IPS DF 19.7 (cell line): ENCODE measurements around the gene C11orf86.
"Not testable (repeated sequence)": the region's sequence is repeated elsewhere in the genome, so short reads cannot be mapped to it uniquely, and the experiment has no call there.

ENCODE experiments used
- DNase-seq: peaks from one replicate; pipeline ENCODE4 v3.0.0-alpha.2; 2013; ENCODE audit warnings: low read depth, low spot score

The C11orf86 gene, protein sequence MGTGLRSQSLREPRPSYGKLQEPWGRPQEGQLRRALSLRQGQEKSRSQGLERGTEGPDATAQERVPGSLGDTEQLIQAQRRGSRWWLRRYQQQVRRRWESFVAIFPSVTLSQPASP

DNA sequence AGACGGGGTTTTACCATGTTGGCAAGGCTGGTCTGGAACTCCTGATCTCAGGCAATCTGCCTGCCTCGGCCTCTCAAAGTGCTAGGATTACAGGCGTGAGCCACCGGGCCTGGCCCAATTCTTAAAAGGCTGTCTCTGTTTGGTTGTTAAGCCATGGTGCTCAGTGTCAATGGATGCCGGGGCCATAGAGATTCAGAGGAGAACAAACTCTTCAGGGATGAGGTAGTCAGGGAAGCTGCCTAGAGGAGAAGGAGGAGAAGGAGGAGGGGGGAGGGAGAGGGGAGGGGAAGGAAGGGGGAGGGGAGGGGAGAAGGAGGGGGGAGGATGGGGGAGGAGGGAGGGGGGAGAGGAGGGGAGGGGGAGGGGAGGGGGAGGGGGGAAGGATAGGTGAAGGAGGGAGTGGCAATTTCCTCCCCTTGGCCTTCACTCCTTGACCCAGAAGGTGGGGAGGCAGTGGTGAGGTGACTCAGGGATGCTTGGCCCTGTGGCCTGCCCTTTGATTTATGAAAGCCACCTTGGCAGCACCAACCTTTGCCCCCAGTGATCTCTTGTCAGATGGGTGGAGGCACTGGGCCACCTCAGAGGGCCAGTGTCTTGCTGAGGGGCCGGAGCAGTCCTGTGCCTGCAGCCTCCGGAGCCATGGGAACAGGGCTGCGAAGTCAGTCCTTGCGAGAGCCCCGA is at the start of gene C11orf86:
Gene C11orf86, plus strand, starts transcription at position 581 of the 681 bp plus-strand sequence. Its CDS starts 59 bp downstream, at position 640.
- DNase-seq, result no peak

DNA sequence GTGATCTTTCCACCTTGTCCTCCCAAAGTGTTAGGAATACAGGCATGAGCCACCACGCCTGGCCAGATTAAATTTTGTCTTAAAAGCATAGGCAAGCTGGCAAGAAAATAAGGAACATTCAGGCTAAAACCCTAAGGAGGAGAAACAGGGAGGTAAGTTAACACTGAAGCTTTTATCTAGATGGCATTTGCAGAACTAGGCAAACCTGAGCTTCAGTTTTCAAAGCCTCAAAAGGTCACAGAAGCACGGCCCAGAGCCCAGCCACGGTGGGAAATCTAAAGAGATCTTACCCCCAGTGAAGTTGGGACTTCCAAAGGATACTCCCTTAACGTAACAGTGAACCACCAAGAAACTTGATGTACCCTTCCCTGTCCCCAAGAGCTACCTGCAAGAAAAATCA is 45.4 kb upstream of the C11orf86 start:
- DNase-seq, result no peak

DNA sequence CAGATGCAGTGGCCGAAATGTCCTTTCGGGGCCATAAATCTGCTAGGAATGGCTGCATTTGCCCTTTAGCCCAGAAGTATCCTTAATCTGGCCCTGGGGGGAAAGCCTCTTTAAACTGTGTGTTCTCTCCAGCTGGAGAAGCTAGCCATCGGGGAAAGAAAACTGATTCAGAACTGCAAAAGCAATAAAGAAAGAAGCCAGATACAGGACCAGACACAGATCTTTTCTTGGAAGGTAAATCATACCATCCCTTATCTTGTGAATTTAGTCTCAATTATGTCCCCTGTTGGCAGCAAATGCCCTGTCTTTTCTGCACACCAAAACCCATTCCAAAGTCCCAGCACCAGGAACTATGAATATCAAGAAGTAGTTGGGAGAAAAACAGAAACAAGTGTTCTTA is 42.6 kb upstream of the C11orf86 start:
- DNase-seq, result no peak

DNA sequence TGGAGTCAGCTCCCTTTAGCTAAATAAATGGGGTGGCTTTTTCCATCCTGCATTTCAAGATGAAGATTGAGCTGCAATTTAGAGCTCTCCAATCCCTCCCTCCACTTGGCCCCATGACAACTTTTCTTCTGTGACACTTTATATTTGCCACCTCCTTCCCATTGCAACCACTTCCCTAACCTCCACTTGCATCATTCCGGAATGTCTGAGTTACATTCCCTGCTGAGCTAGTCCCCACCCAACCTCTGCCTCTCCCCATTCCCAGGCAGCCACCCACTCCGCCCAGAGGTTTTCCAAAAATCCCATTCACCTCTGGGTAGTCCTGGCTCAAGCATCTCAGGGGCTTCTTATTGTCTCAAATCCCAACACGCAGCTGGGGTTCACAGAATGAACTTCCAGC is 41.6 kb upstream of the C11orf86 start:
- DNase-seq, result no peak

DNA sequence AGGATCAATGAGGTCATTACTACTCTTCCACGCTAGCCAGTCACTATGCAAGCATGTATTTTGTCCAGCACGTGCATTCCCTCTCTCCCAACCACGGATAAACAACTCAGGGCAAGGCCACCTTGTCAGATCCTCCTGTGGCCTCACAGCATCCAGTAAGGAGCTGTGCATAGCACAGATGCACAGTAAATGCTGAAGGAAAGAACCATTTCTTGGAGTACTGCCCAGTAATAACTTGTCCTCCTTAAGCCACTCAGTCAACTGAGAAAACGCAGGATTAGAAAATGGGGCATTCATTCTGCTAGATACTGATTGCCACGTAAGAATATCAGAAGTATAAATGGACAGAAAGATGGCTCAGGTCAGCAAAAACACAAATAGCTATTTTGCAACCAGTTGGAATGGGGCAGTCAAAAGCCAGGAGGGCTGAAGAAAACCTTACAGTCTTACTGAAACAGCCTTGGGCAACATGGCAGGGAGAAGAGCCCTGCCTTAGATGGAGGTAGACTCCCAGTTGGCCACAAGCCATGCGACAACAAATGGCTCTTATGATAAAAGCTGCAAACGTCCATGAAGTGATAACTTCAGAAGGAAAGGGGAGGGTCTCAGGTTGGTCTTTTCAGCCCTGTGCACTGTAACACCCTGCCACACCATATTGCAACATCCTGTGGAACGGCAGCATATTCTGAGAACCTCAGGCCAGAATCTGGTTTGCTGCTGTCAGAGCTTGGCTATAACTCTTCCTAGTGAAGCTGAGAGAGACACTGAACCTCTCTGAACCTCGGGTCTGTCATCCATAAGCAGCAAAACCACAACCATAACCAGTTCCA is 39.9 kb upstream of the C11orf86 start:
- DNase-seq, result no peak

DNA sequence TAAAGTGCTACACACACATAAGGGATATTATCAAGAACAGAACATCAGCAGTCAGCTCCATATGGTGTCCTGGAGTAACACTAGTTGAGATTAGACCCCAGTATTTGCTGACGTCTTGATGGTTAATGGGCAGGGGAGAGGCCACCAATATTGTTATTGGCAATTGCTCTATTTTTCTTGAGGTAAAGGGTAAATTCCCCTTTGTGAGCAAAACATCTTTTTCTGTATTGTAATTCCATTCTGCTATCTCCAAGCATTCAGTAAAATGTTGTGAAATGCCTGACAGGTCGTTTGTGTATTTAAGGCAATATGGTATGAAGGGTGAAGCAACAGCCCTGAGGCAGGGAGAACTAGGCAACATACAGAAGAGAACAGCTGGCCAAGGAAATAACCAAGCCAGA is 38.8 kb upstream of the C11orf86 start:
- no peak for DNase-seq

DNA sequence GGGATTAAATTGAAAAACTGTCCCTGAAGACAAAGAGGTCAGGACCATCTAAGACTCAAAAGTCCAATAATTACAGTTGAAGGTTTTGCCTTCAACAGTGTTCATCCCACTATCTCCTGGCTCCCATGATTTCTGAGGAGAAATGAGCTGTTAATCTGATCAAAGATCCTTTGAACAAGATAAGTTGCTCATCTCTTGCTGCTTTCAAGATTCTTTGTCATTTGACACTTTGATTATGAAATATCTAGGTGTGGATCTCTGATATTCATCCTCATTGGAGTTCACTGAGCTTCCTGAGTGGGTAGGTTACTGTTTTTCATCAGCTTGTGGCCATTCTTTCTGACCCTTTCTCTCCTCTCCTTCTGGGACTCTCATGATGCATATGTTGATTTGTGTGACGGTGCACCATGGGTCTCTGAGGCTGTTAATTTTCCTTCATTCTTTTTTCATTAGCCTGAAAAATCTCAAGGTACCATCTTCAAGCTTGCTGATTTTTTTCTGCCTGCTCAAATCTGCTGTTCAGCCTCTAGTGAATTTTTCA is 37.8 kb upstream of the C11orf86 start:
- DNase-seq, result no peak

DNA sequence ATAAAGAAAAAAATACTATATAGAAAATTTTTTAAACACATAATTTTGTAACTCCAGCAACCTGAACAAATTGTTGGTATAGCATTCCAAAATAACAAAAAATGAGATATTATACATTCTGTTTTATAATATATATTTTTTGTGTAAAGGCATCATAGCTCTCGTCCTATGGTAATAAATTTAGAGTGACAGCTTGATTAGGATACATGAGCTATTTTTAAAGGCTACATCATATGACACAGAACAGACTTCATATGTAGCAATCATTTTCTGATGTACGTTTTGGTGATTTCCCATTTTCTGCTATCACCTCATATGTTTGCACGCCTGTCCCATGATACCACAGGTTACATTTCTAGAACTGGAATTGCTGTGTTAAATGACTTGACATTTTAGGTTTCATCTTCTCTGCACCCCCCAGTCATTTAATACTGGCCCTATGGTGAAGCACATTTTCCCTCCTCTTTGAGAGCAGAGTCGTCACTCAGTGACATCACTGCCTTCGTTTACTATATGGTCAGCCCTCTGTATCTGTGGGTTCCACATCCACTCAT is 36.4 kb upstream of the C11orf86 start:
- DNase-seq, result no peak

DNA sequence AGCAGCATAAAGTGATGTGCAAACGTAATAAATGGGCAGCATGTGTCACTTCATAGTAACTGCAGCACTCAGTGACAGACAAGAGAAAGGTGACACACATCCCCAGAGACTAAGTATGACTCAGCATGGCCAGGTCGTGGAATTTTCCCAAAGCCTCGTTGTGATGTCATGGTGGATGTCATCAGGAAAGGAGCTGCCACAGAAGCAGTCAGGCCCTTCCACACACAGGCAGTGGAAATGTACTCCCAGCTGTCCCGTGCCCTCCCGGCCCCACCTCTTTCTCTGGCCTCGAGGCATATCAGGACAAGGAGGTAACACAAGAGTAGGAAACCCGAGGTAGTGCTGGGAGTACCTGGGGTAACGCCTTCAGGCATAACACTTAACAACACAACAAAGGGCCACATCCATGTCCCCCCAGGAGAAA is 25.0 kb upstream of the C11orf86 start:
- no peak for DNase-seq

DNA sequence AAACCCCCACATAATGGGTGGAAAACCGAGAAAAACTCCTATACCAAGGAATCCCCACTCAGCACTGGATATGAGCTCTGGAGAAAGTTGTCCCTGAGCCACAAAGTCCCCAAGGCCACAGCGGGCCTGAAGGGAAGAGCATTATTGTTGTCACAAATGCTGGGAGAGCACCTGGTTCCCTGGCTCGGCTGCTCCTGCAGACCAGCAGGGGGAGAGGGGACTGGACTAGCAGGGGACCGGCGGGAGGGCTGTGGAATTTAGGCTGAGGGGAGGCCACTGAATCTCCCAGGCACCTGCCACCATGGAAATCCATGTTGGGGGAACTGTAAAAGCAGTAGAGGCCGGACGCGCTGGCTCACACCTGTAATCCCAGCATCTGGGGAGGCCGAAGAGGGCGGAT is 24.0 kb upstream of the C11orf86 start:
- no peak for DNase-seq

DNA sequence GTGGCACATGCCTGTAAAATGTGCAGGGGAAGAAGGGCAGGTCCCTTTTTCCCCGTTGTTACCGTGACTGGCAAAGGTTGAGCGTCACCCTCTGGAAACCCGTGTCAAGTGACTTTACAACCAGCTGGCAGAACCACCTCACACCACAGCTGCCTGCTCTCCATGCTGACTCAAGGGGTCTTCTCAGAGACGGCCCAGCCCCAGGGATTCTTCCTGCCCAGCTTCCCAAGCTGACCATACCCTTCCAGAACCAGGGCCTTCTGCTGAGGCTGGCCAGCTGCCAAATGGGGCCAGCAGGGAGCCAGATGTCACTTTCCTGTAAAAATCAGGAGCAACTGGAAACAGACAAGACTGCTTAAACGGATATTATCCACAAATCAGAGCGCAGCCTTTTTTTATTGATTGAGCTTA is 23.2 kb upstream of the C11orf86 start:
- no peak for DNase-seq

DNA sequence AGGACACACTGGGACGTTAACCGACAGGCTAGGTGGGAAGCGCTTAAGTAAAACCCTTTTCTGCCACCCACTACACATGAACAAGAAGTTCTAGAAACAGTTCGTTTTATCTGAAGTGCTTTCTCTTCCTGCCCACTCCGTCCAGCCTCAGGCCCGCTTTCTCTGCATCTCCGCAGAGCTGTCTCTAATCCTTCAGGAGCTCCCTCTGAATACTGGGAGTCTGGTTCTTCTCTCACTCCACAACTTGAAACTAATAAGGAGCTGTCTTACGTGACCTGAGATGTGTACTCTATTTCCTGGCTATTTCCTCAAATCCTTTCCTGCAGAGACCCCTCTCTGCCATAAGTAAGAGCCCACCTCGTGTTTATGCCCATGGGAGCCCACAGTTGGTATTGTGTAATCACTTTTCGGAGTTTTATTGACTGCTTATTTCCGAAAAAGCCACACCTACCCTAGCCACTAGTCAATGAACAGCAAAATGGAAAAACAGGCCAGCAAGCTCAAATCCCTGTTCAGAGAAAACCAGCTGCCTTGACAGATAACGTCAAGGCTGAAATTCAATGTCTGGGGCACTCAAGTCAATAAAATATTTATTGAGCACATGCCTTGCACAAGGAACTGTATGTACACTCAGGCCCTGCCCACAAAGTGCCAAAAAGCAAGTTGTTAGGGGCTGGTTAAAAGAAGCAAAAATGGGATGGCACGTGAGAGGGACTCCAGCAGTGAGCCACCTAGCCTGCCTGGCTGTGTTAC is 21.8 kb upstream of the C11orf86 start:
- DNase-seq, result no peak

DNA sequence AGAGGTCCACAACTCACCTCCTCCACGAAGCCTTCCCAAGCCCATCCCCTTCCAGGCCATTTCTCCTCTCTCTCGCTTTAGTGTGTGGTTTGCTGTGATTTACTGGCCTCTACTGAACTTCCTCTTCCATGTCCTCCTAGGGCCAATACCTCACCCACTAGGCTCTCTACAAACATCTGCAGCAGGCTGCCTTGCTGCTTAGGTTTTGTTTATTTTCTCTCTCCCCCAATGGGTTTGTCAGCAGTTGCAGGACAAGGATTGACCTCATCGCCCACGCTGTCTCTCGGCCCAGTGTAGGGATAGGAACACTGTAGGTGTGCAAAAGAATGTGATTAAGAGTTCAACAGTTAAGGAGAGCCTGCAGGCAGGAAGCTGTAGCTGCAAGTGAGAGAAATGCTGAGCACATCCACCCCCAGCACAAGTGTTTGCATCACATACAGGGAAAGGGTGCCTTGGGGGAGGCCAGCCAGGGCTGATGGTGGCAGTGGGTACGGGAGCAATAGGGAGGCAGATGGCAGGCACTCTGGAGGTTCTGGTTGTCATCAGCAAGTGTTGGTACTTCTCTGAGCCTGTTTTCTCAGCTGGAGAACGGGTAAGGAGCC is 18.3 kb upstream of the C11orf86 start:
- no peak for DNase-seq

DNA sequence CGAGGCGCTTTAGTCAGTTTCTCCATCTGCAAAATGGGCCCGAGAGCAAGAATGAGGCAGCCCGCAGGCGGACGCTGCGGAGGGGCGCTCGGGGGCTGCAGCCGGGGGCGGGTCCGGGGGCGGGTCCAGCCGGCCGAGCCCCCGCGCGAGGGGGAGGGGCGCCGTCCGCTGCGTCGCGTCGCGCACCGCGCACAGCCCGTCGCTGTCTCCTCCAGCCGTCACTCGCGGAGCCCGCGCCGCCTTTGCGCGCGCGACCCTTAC is 17.2 kb upstream of the C11orf86 start:
- no peak for DNase-seq

DNA sequence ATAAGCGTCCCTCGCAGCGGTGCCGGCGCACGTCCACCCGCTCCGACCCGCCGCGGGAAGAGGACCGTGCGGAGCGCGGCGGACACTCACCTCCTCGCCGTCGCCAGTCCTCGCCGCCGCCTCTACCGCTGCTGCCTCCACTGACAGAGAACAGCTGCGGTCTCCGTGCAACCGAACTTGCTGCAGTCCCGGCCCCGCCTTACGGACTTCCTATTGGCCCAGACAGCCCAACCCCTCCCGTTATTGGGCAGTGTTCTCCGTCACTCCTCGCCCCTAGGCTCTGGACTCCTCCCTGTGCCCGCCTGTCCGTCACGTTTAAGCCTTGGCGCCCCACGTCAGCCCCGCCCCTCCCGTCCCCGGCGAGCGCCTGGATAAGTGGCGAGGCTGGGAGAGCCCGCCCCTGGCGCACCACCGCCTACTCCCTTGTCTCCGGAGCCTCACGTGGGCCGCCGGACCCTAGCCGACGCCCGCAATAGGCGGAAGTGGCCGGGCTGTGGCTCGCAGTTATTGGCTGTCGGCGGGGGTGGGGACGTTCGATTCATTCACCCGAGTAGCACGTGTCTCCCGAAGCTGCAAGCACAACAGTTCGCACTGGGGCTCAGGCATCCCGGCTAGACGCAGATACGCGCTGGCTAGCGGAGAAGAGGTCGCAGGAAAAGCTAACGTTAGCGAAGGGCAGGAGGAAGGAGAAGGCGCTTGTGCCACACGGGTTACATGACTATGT is 16.7 kb upstream of the C11orf86 start, which contains the start of gene PC:
Gene PC, minus strand, starts transcription at position 152 of the 724 bp plus-strand sequence. CDS start 86,224 bp downstream, outside the sequence.
- DNase-seq, result peak; percentile 98

DNA sequence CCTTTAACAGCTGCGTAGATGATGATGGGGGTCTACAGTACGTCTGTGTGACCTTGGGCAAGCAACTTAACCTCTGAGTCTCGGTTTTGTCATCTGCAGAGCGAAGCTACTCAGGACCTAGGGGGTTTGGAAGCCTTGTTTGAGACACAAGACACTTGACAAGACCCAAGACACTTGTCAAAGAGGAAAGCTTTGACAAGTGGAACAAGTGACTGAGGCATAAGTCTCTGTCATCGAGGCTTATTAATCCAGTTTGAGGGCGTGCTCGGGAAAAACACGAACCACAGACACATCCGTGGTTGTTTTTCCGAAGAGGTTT is 16.2 kb upstream of the C11orf86 start:
- no peak for DNase-seq

DNA sequence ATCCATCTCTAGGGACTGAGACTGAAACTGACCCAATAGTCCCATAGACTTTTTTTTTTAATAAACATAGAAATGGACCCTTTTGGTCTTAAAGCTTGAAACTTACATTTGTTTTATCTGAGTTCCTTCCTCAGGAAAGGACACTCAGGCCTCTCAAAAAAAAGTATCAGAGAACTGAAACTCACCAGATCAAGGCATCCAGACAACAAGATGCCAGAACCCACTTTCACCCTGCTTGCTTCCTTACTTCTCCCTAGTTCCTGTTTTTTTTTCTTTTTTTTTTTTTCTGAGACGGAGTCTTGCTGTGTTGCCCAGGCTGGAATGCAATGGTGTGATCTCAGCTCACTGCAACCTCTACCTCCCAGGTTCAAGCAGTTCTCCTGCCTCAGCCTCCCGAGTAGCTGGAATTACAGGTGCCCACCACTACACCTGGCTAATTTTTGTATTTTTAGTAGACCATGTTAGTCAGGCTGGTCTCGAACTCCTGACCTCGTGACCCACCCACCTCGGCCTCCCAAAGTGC is 13.4 kb upstream of the C11orf86 start:
- not testable (repeated sequence) for DNase-seq

DNA sequence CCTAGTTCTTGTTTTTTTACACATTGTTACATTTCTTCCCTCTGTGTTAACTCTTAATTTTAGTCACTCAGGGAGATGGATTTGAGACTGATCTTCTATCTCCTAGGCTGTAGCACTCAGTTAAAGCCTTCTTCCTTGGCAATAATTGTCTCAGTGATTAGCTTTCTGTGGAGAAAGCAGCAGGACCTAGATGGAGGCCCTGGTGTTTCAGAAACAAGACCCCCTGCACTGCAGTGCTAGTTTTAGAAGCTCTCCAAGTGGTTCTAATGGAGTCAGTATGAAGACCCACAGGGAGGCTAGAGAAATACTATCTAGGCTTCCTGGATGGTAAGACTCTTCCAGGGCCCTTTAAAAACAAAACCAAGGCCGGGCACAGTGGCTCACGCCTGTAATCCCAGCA is 12.9 kb upstream of the C11orf86 start:
- DNase-seq, result no peak

DNA sequence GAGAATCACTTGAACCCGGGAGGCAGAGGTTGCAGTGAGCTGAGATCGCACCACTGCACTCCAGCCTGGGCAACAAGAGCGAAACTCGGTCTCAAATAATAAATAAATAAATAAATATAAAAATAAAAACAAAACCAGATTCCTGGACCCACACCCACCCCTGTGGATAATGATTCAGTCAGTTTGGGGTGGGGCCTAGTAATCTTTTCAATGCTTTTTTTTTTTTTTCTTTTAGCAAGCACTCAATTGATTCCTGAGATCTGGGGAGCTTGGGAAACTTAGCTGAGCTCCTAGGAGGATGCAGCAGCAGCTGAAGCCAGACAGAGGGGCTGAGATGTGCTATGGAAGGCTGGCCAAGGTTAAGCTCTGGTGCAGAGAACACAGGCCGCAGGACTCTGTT is 12.3 kb upstream of the C11orf86 start:
- DNase-seq, result no peak

DNA sequence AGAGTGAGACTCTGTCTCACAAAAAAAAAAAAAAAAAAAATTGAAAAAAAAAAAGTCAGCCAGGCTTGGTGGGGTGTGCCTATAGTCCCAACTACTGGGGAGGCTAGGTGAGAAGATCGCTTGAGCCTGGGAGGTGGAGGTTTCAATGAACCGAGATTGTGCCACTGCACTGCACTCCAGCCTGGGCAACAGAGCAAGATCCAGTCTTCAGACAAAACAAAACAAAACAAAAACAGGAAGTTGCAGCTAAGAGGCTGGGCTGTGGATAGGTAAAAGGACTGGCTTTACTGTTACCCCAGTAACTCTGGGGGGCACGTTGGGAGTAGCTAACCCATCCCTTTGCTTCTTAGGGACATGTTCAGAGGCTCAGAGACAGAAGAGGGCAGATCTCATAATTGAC is 10.6 kb upstream of the C11orf86 start:
- DNase-seq, result no peak

DNA sequence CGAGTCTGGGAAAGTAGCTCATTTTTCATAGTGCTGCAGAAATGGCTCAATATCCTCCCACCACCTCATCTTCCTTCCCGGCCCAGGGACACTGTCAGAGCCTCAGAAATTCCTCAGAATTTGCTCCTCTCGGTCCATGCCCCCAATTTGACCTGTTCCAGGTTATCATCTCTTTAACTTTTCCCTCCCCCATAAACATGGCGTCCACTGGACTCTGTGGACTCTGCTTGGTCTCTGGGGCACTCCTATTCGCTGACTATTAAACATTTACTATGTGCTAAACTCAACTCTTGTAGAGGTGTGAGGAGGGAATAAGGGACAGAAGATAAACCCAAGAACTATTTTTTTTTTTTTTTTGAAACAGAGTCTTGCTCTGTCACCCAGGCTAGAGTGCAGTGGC is 8.8 kb upstream of the C11orf86 start:
- no peak for DNase-seq
